Endothelial cell of umbilical vein (primary cell): Measurements from ENCODE around the gene OPA3. TPM values are rescaled to one million over a fixed set of nuclear protein-coding genes. Genes with fewer than 3 reads are reported as not detected.

ENCODE experiments used
- BruUV-seq: library from RNA; stranded (reverse); fragments of 400-500 nt; replicated peaks from 2 replicates; lab custom pipeline; 2021; lab: Mats Ljungman, UMichigan
- CTCF ChIA-PET: fragments of 300-600, 350-600 bp; sonication (Branson Sonifier 250); formaldehyde crosslinking; loops from one replicate; lab custom pipeline; 2021; ENCODE audit warnings: antibody characterized with exemption, inconsistent platforms; lab: Charles Lee
- POLR2A ChIA-PET: fragments of 300-600, 350-600 bp; sonication (Branson Sonifier 250); formaldehyde crosslinking; loops from one replicate; lab custom pipeline; 2021; ENCODE audit warnings: antibody characterized with exemption, inconsistent platforms; lab: Charles Lee
- DNase-seq: peaks from one replicate; pipeline ENCODE4 v3.0.0-alpha.2; 2011; ENCODE audit warnings: low read depth, low spot score
- FAIRE-seq: peaks from 2 replicates; lab custom pipeline; 2011; peaks lifted over from hg19 to GRCh38; lab: Jason Lieb, UNC
- H2AFZ ChIP-seq: 2 replicates; pipeline ENCODE4 v1.6.0; 2012; ENCODE audit warnings: low read depth, low read length, control low read depth, inconsistent platforms
- H3K27ac ChIP-seq: 2 replicates; pipeline ENCODE4 v1.5.1; 2011; ENCODE audit warnings: low read depth, mild to moderate bottlenecking, control low read depth, low read length, moderate library complexity; ENCODE audit not compliant: insufficient read depth
- H3K27me3 ChIP-seq, 2 experiments: 2 replicates each; pipeline versions ENCODE4 v1.6.0 to v1.6.1; 2011; ENCODE audit warnings: low read length in 2 of 2, mixed read lengths in 1 of 2; ENCODE audit not compliant: control insufficient read depth in 2 of 2, insufficient read depth in 2 of 2
- H3K36me3 ChIP-seq, 2 experiments: 2 replicates in 1 of 2; 3 replicates in 1 of 2; pipeline ENCODE4 v1.5.1; 2011; ENCODE audit warnings: low read length in 2 of 2, mild to moderate bottlenecking in 1 of 2, moderate library complexity in 1 of 2; ENCODE audit not compliant: control insufficient read depth in 2 of 2, insufficient read depth in 2 of 2; ENCODE audit errors: extremely low read depth in 1 of 2
- H3K4me1 ChIP-seq: 3 replicates; pipeline ENCODE4 v1.5.1; 2011; ENCODE audit warnings: mild to moderate bottlenecking, low read length; ENCODE audit not compliant: control insufficient read depth, insufficient read depth; ENCODE audit errors: extremely low read depth
- H3K4me2 ChIP-seq: 2 replicates; pipeline ENCODE4 v1.6.1; 2011; ENCODE audit warnings: low read length, control low read depth, mixed read lengths; ENCODE audit not compliant: insufficient read depth
- H3K4me3 ChIP-seq, 3 experiments: fragments of 200-600 bp in 1 of 3; sonication (generic), shearing (Covaris generic) in 1 of 3; replicated peaks in 1 of 3; 2 replicates each; pipeline ENCODE4 v1.5.1; 2011 to 2016; ENCODE audit warnings: control low read depth in 3 of 3, low read length in 3 of 3, mild to moderate bottlenecking in 2 of 3, inconsistent platforms in 1 of 3, low read depth in 1 of 3, moderate library complexity in 1 of 3; ENCODE audit not compliant: insufficient read depth in 1 of 3
- H3K79me2 ChIP-seq: 2 replicates; pipeline ENCODE4 v1.6.0; 2012; ENCODE audit warnings: low read length, inconsistent platforms; ENCODE audit not compliant: control insufficient read depth, insufficient read depth
- H3K9ac ChIP-seq: replicated peaks from 2 replicates; pipeline ENCODE3; 2011; ENCODE audit warnings: low read length, control low read depth; ENCODE audit not compliant: insufficient read depth; ENCODE audit errors: extremely low read depth
- H3K9me1 ChIP-seq: replicated peaks from 3 replicates; pipeline ENCODE4 v1.6.0; 2011; ENCODE audit warnings: mild to moderate bottlenecking, low read length; ENCODE audit not compliant: control insufficient read depth, insufficient read depth; ENCODE audit errors: extremely low read depth
- H3K9me3 ChIP-seq: replicated peaks from 2 replicates; pipeline ENCODE4 v1.5.1; 2012; ENCODE audit warnings: low read length, inconsistent platforms; ENCODE audit not compliant: control insufficient read depth, insufficient read depth
- H4K20me1 ChIP-seq: replicated peaks from 2 replicates; pipeline ENCODE3; 2011; ENCODE audit warnings: mild to moderate bottlenecking, low read length; ENCODE audit not compliant: control insufficient read depth, insufficient read depth; ENCODE audit errors: extremely low read depth
- FOS ChIP-seq: IDR thresholded peaks from 2 replicates; pipeline ENCODE4 v1.6.1; 2011; ENCODE audit warnings: mild to moderate bottlenecking, low read length, moderate library complexity, borderline replicate concordance; ENCODE audit not compliant: insufficient read depth
- GATA2 ChIP-seq: IDR thresholded peaks from 2 replicates; pipeline ENCODE4 v1.7.0; 2011; ENCODE audit warnings: low read depth, mild to moderate bottlenecking, moderate library complexity, mixed read lengths, low read length; ENCODE audit not compliant: insufficient read length, insufficient read depth
- JUN ChIP-seq: IDR thresholded peaks from 2 replicates; pipeline ENCODE4 v1.6.1; 2011; ENCODE audit warnings: borderline replicate concordance, low read depth; ENCODE audit not compliant: insufficient read length, insufficient read depth
- MAX ChIP-seq: IDR thresholded peaks from 2 replicates; pipeline ENCODE4 v1.6.1; 2011; ENCODE audit not compliant: insufficient read depth, insufficient read length
- MYC ChIP-seq: IDR thresholded peaks from one replicate; pipeline ENCODE4 v1.6.1; 2011; ENCODE audit warnings: mild to moderate bottlenecking, low read depth, low read length
- POLR2A ChIP-seq: IDR thresholded peaks from 2 replicates; pipeline ENCODE4 v1.6.1; 2012; ENCODE audit warnings: low read depth, mild to moderate bottlenecking, control low read depth, low read length
- dilution Hi-C: fragments of 300-500 bp; cut with MboI; formaldehyde crosslinking; loops from one replicate; pipeline ENCODE4 v1.15.0; 2019; ENCODE audit warnings: low sequenced_read_pairs; ENCODE audit not compliant: extremely low pct_ligation_motif_present
- intact Hi-C: fragments of 100-400 bp; cut with micrococcal nuclease; formaldehyde crosslinking; loops from one replicate; pipeline ENCODE4 v1.10.0; 2022
- polyA plus RNA-seq, 4 experiments: library from polyadenylated mRNA; depleted of rRNA in 3 of 4; stranded (reverse) in 3 of 4; unstranded in 1 of 4; fragments of >200 nt; gene quantifications; 2 replicates each; pipeline versions ENCODE4 v1.2.1 to v1.2.3, GENCODE V29; 2011 to 2012; ENCODE audit warnings: missing spikeins in 1 of 4
- total RNA-seq: library from RNA; stranded (reverse); gene quantifications from 2 replicates; pipeline ENCODE4 v1.2.3, GENCODE V29; 2021
- TF ChIP-seq, protein P1 (sequence below), 2 donors: IDR thresholded peaks; 1 replicate in 1 of 2; 2 replicates in 1 of 2; pipeline ENCODE4 v1.5.1; 2011; ENCODE audit warnings: low read length in 2 of 2, mild to moderate bottlenecking in 2 of 2, moderate library complexity in 2 of 2, control low read depth in 1 of 2, inconsistent platforms in 1 of 2, low read depth in 1 of 2; ENCODE audit not compliant: insufficient read depth in 1 of 2; ENCODE audit errors: extremely low read depth in 1 of 2

OPA3 gene
- total and polyA plus RNA-seq, 2 donors (not counting 3 experiments of a cell fraction or from before 2014, with no cell fraction given) = 15.4 to 16.0 TPM

DNA sequence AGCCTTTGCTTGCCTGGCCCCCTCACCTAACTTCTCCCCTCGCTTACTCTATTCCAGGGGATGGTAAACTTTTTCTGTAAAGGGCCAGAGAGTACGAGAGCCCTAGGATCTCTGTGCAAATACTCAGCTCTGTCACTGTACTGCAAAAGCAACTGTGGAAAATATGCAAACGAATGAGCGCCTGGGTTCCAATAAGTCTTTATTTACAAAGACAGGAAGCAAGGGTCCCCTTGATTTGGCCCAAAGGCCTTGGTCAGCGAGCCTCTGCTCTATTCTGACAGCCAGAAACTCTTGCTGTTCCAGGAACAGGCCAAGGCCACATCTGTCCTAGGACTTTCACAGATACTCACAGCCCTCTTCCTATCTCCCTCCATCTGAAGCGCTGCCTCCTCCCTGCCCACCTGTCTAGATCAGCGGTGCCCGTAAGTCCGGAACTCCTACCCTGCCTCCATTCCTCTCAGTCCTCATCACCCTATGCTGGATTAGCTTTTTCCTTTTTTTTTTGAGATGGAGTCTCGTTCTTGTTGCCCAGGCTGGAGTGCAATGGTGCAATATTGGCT, 37.3 kb downstream of the OPA3 start:
- intact Hi-C loops (no loop called here), dilution Hi-C loops (no loop called here)
- Histone ChIP-seq H3K9me3 (no peaks in the 10 kb centered on the region), H3K9me1 (no peaks in the 10 kb centered on the region), H3K4me1 (no peaks in the 10 kb centered on the region), H3K79me2 (no peaks in the 10 kb centered on the region), H3K36me3 (no peaks in the 10 kb centered on the region), H3K9ac (no peak overlapping the region), H3K4me3 (no peak overlapping the region), H2AFZ (no peak overlapping the region), H3K27me3 (no peaks in the 10 kb centered on the region), H3K4me2 (no peak overlapping the region), H3K27ac (no peak overlapping the region), H4K20me1 (no peaks in the 10 kb centered on the region)
- TF ChIP-seq, protein P1, sequence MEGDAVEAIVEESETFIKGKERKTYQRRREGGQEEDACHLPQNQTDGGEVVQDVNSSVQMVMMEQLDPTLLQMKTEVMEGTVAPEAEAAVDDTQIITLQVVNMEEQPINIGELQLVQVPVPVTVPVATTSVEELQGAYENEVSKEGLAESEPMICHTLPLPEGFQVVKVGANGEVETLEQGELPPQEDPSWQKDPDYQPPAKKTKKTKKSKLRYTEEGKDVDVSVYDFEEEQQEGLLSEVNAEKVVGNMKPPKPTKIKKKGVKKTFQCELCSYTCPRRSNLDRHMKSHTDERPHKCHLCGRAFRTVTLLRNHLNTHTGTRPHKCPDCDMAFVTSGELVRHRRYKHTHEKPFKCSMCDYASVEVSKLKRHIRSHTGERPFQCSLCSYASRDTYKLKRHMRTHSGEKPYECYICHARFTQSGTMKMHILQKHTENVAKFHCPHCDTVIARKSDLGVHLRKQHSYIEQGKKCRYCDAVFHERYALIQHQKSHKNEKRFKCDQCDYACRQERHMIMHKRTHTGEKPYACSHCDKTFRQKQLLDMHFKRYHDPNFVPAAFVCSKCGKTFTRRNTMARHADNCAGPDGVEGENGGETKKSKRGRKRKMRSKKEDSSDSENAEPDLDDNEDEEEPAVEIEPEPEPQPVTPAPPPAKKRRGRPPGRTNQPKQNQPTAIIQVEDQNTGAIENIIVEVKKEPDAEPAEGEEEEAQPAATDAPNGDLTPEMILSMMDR (IDR thresholded peaks at IDR 0.05; ENCODE audit: extremely low read depth in 1 of 2, insufficient read depth in 1 of 2, low read depth in 1 of 2, low read length in 2 of 2) = no peak
- TF ChIP-seq POLR2A = no peak
- no peak for TF ChIP-seq MAX
- no peak for TF ChIP-seq GATA2
- no peak for TF ChIP-seq MYC
- TF ChIP-seq JUN = no peak
- no peak for TF ChIP-seq FOS
- CTCF ChIA-PET = interaction anchor here (1.6 to 1.8 kb wide), 2 partner anchors 11 to 95 kb away, joined by 5 to 7 read pairs; no protein-coding TSS in a partner anchor
- POLR2A ChIA-PET = no interaction called here
- no peak for DNase-seq
- BruUV-seq = no TSS peak
- FAIRE-seq = no peak
